A549 (cell line): Measurements from ENCODE around the gene NPHP3. TPM values are rescaled to one million over a fixed set of nuclear protein-coding genes. Genes with fewer than 3 reads are reported as not detected.

Experiments used
- ATAC-seq, 2 experiments: fragments of 200-7000 bp in 1 of 2; fragments of >200 bp in 1 of 2; cut with Nextera tagmentation in 1 of 2; cut with Tn5 transposase in 1 of 2; 3 replicates each; pipeline versions ENCODE4 v1.8.0 to v1.9.1; 2018 to 2020; ENCODE audit warnings: mild to moderate bottlenecking in 1 of 2, moderate library complexity in 1 of 2
- CTCF ChIA-PET: fragments of 300-600 bp; sonication (Branson Sonifier 250); formaldehyde crosslinking; extraction: SDS; loops from one replicate; lab custom pipeline; 2021; ENCODE audit warnings: antibody characterized with exemption, inconsistent platforms; lab: Yijun Ruan, JAX
- POLR2A ChIA-PET: fragments of 350-600 bp; formaldehyde crosslinking; extraction: SDS; loops from one replicate; lab custom pipeline; 2021; ENCODE audit warnings: antibody characterized with exemption, inconsistent platforms; lab: Yijun Ruan, JAX
- DNase-seq, 2 experiments: peaks; one replicate each; pipeline versions ENCODE4 v3.0.0 to v3.0.0-alpha.2; 2011 to 2016; ENCODE audit warnings: low read depth in 1 of 2, low spot score in 1 of 2
- FAIRE-seq: peaks from 2 replicates; lab custom pipeline; 2011; peaks lifted over from hg19 to GRCh38; lab: Jason Lieb, UNC
- H3K27ac ChIP-seq, 2 experiments: fragments of >200 bp; sonication (Bioruptor Twin); formaldehyde crosslinking; 3 replicates each; pipeline ENCODE4 v1.5.1; 2016 to 2017
- H3K4me1 ChIP-seq: fragments of >200 bp; sonication (Bioruptor Twin); formaldehyde crosslinking; 3 replicates; pipeline ENCODE4 v1.6.1; 2016
- H3K4me2 ChIP-seq: fragments of >200 bp; sonication (Bioruptor Twin); formaldehyde crosslinking; 3 replicates; pipeline ENCODE4 v1.6.1; 2016
- H3K4me3 ChIP-seq: fragments of >200 bp; sonication (Bioruptor Twin); formaldehyde crosslinking; 3 replicates; pipeline ENCODE4 v1.5.1; 2016
- H3K9me3 ChIP-seq: fragments of >200 bp; sonication (Bioruptor Twin); formaldehyde crosslinking; 3 replicates; pipeline ENCODE4 v1.6.1; 2016
- CBX2 ChIP-seq: fragments of 200-600 bp; sonication (generic); IDR thresholded peaks from 2 replicates; pipeline ENCODE4 v1.6.1; 2016; ENCODE audit warnings: low read depth, mild to moderate bottlenecking, borderline replicate concordance
- CHD2 ChIP-seq: fragments of 150-350 bp; IDR thresholded peaks from 2 replicates; pipeline ENCODE4 v1.6.1; 2014; ENCODE audit warnings: low read length; ENCODE audit not compliant: partially characterized antibody
- FOSL2 ChIP-seq, 2 experiments: fragments of 450-650 bp in 1 of 2; fragments of >200 bp in 1 of 2; sonication (Bioruptor Twin) in 1 of 2; formaldehyde crosslinking; IDR thresholded peaks; 2 replicates each; pipeline versions ENCODE4 v1.5.0 to v1.6.1; 2016 to 2020; ENCODE audit warnings: mild to moderate bottlenecking in 1 of 2, moderate library complexity in 1 of 2
- JUN ChIP-seq, 2 experiments: fragments of >200 bp; sonication (Bioruptor Twin); formaldehyde crosslinking; IDR thresholded peaks; 2 replicates in 1 of 2; 3 replicates in 1 of 2; pipeline ENCODE4 v1.6.1; 2016 to 2017
- MAFK ChIP-seq: fragments of 450-650 bp; IDR thresholded peaks from 2 replicates; pipeline ENCODE4 v1.6.1; 2014; ENCODE audit not compliant: partially characterized antibody
- PHF8 ChIP-seq: fragments of 200-600 bp; sonication (generic); IDR thresholded peaks from 2 replicates; pipeline ENCODE4 v1.6.1; 2016; ENCODE audit warnings: low read depth, mild to moderate bottlenecking, antibody characterized with exemption, moderate library complexity, borderline replicate concordance
- POLR2A ChIP-seq: IDR thresholded peaks from 2 replicates; pipeline ENCODE4 v1.6.1; 2012; ENCODE audit warnings: mild to moderate bottlenecking, low read length
- REST ChIP-seq: fragments of 200-600 bp; sonication (generic); IDR thresholded peaks from 2 replicates; pipeline ENCODE4 v1.6.1; 2016; ENCODE audit warnings: antibody characterized with exemption, mild to moderate bottlenecking, moderate library complexity
- WGBS: methylation state at CpG from one replicate; pipeline ENCODE4 v1.1.6; 2017; ENCODE audit errors: missing lambda C conversion rate; 5-methylcytosine and 5-hydroxymethylcytosine counted together
- polyA plus RNA-seq, 4 experiments: library from polyadenylated mRNA; depleted of rRNA in 3 of 4; stranded (reverse); fragments of >200 nt; fragmentation: RNase III in 1 of 4; extraction: RNeasy Plus Mini Kit Qiagen cat#74134 plus additional on column Dnase treatment in 1 of 4; gene quantifications; 2 replicates in 3 of 4; 3 replicates in 1 of 4; pipeline ENCODE4 v1.2.3, GENCODE V29; 2011 to 2017
- TF ChIP-seq, protein P1 (sequence below): IDR thresholded peaks from 2 replicates; pipeline ENCODE4 v1.6.1; 2012
- TF ChIP-seq, protein P2 (sequence below): fragments of 150-350 bp; IDR thresholded peaks from 2 replicates; pipeline ENCODE4 v1.6.1; 2014; ENCODE audit warnings: low read depth, mild to moderate bottlenecking, low read length

Gene NPHP3
- polyA plus RNA-seq, 2 of the 4 experiments (the other 2 are of a cell fraction): 6.5 to 18.6 TPM

- DNase-seq: peak in 1 of 2 experiments; percentile 17
- peak overlapping the region; percentile 57 for H3K4me3 ChIP-seq
- peaks cover 5% of the 10 kb centered on the region; the same call in 1 of the 3 replicates for H3K4me1 ChIP-seq
- ATAC-seq: peak; percentile 64
- peak overlapping the region; percentile 78 for H3K4me2 ChIP-seq
- no peaks in the 10 kb centered on the region for H3K9me3 ChIP-seq
- 31% methylated on average over 10 of the region's 19 CpGs for WGBS
- CTCF ChIA-PET: interaction anchor here (1.2 kb wide), 1 partner anchor 8 kb away, joined by 3 read pairs; no protein-coding TSS in a partner anchor
- no peak for FAIRE-seq
- no peak for TF ChIP-seq MAFK
- TF ChIP-seq, protein P1, sequence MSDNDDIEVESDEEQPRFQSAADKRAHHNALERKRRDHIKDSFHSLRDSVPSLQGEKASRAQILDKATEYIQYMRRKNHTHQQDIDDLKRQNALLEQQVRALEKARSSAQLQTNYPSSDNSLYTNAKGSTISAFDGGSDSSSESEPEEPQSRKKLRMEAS: 0 out of 2 replicates have a peak, but pooled peaks have one; percentile 21
- 0 out of 2 replicates have a peak, but pooled peaks have one; percentile 23 for TF ChIP-seq PHF8
- TF ChIP-seq FOSL2 (IDR thresholded peaks at IDR 0.05): no peak
- no peak for TF ChIP-seq FOSL2 (CRISPR knock-in tag; IDR thresholded peaks at IDR 0.05)
- TF ChIP-seq REST: peak; percentile 58
- TF ChIP-seq CHD2: peak; percentile 74
- TF ChIP-seq JUN (IDR thresholded peaks at IDR 0.05): 0 out of 5 replicates have a peak, but pooled peaks of 1 of the 2 experiments have one; percentile 31
- TF ChIP-seq POLR2A: peak; percentile 83
- POLR2A ChIA-PET: no interaction called here
- peak overlapping the region; percentile 87 to 97 for H3K27ac ChIP-seq
These were observed 1.1 kb upstream of the NPHP3 start for GRCh38 chr3:132723024-132723950.

DNA sequence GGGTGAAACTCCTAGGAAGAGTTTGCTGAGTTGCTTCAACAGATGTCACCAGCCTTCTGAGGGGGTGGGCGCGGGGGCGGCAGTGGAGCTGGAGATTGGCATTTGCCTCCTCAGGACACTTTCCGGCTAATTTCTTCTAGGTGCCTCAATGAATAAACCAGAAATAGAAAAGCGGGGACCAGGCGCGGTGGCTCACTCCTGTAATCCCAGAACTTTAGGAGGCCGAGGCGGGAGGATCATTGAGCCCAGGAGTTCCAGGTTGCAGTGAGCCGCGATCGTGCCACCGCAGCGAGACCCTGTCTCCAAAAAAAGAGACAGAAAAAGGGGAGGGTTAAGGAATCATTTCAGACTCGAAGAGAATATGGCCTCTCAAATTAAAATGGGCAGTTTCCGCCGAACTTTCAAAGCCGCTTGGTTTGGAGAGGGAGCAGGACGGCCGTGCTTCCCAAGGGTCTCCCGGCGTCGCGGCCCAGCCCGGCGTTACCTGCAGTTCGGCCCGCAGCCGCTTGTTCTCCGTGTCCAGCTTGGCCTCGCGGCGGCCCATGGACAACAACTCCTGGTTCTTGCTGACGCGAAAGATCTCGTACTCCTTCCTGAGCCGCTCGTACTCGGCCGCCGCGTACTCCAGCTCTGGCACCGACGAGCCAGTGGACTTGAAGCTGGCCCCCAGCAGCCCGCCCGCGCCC lies 587 bp downstream of the NPHP3 start:
- H3K4me2 ChIP-seq: peak overlapping the region; percentile 94
- 3% methylated on average over 31 of the region's 47 CpGs for WGBS
- ChIA-PET POLR2A (no interaction called here), CTCF (no interaction called here)
- TF ChIP-seq, protein P2, sequence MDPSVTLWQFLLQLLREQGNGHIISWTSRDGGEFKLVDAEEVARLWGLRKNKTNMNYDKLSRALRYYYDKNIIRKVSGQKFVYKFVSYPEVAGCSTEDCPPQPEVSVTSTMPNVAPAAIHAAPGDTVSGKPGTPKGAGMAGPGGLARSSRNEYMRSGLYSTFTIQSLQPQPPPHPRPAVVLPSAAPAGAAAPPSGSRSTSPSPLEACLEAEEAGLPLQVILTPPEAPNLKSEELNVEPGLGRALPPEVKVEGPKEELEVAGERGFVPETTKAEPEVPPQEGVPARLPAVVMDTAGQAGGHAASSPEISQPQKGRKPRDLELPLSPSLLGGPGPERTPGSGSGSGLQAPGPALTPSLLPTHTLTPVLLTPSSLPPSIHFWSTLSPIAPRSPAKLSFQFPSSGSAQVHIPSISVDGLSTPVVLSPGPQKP: no peak
- TF ChIP-seq REST: no peak
- TF ChIP-seq CHD2: no peak
- no peak for TF ChIP-seq CBX2
- TF ChIP-seq, protein P1: peak; percentile 30; the same call in 1 of the 2 replicates
- TF ChIP-seq MAFK: peak; percentile 36
- peak; percentile 70 to 79 for ATAC-seq
- peak overlapping the region; percentile 86 for H3K4me3 ChIP-seq
- FAIRE-seq: no peak
- H3K4me1 ChIP-seq: peaks cover 5% of the 10 kb centered on the region; the same call in 1 of the 3 replicates
- DNase-seq: peak; percentile 43 to 70
- no peaks in the 10 kb centered on the region for H3K9me3 ChIP-seq
- peak overlapping the region; percentile 90 to 99 for H3K27ac ChIP-seq
